ENCODE results near the gene TDRD1.

Gene TDRD1

DNA sequence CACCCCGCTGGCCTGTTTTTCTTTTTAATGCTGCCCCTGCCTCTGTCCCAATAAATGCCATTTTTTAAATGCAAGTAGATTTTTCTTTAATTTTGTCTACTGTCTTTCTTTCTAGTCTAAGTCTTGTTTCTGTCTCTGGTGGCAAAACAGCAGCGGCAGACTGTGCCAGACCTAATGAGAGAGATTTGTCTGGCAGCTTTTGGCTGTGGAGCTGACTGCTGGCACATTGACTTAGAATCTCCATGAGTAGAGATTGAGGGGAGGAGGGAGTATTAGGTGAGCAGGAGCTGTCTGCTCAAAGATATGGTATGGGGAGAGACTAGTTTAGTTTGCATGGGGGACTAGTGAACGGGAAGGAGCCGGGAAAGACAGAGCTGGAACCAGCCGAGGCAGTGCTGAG is 72.9 kb downstream of the TDRD1 start:
- WGBS (ENCODE audit: extremely low coverage, insufficient coverage, insufficient read length): no CpG with 5 or more reads among the region's 5 CpGs
- no peak overlapping the region for H4K91ac ChIP-seq (ENCODE audit: low read depth, low read length)
- H3K23ac ChIP-seq (ENCODE audit: low read length): no peak overlapping the region
- no peak overlapping the region for H4K8ac ChIP-seq (ENCODE audit: low read depth, low read length)
- no peak overlapping the region for H3K4ac ChIP-seq (ENCODE audit: low read depth, low read length)
- no peak overlapping the region for H2BK120ac ChIP-seq (ENCODE audit: insufficient read depth, low read length, poor library complexity)
- H3K4me1 ChIP-seq (ENCODE audit: control insufficient read depth in 1 of 2, insufficient read depth in 2 of 2, low read length in 2 of 2): no peaks in the 10 kb centered on the region
- H2AFZ ChIP-seq (ENCODE audit: insufficient read depth, low read length, poor library complexity): no peak overlapping the region
- H3K79me2 ChIP-seq (ENCODE audit: control insufficient read depth, insufficient read depth, low read length, poor library complexity): no peaks in the 10 kb centered on the region
- DNase-seq: no peak
- H3K18ac ChIP-seq (ENCODE audit: low read length): no peak overlapping the region
- H3K4me3 ChIP-seq (ENCODE audit: low read depth, low read length): no peak overlapping the region
- H4K12ac ChIP-seq (ENCODE audit: low read depth, low read length): no peak overlapping the region
- no peak overlapping the region for H2AK5ac ChIP-seq (ENCODE audit: low read length)
- H3K9ac ChIP-seq (ENCODE audit: low read length): no peak overlapping the region
- H3K4me2 ChIP-seq (ENCODE audit: low read length): no peak overlapping the region
- no peak overlapping the region for H2BK5ac ChIP-seq (ENCODE audit: low read depth, low read length, poor library complexity)
- H3K79me1 ChIP-seq (ENCODE audit: low read length): no peaks in the 10 kb centered on the region
- H2BK12ac ChIP-seq (ENCODE audit: low read length): no peak overlapping the region
- H3K14ac ChIP-seq (ENCODE audit: low read length): no peak overlapping the region
- H3K36me3 ChIP-seq (ENCODE audit: control insufficient read depth in 1 of 2, insufficient read depth in 2 of 2, low read length in 2 of 2): no peaks in the 10 kb centered on the region
- no peaks in the 10 kb centered on the region for H3K27me3 ChIP-seq (ENCODE audit: insufficient read depth, low read length)
- no peak overlapping the region for H3K27ac ChIP-seq (ENCODE audit: low read depth, low read length)
- no peaks in the 10 kb centered on the region for H3K9me3 ChIP-seq (ENCODE audit: insufficient read depth, low read depth, low read length)

DNA sequence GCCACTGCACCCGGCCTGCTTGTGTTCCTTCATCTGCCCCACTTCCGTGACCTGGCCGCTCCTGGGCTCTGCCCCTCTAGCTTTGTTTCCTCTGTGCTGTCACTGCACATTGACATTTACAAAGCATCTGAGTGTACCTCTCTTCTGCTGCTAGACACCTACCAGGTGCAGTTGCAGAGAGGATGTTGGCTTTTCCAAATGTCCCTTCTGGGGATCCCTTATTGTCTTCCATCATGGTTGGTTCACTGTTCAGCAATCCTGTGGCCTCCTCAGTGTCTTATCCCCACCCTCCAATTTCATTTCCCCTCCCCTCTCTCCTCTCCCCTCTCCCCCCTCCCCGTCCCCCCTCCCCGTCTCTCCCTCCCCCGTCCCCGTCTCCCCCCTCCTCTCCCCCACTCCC is 73.7 kb downstream of the TDRD1 start:
- no peak for DNase-seq
- Histone ChIP-seq H3K36me3 (ENCODE audit: control insufficient read depth in 1 of 2, insufficient read depth in 2 of 2, low read length in 2 of 2) (no peaks in the 10 kb centered on the region), H2BK120ac (ENCODE audit: insufficient read depth, low read length, poor library complexity) (no peak overlapping the region), H3K14ac (ENCODE audit: low read length) (no peak overlapping the region), H3K79me1 (ENCODE audit: low read length) (no peaks in the 10 kb centered on the region), H3K4ac (ENCODE audit: low read depth, low read length) (no peak overlapping the region), H2BK12ac (ENCODE audit: low read length) (no peak overlapping the region), H2AFZ (ENCODE audit: insufficient read depth, low read length, poor library complexity) (no peak overlapping the region), H2AK5ac (ENCODE audit: low read length) (no peak overlapping the region), H3K9ac (ENCODE audit: low read length) (no peak overlapping the region), H4K91ac (ENCODE audit: low read depth, low read length) (no peak overlapping the region), H2BK5ac (ENCODE audit: low read depth, low read length, poor library complexity) (no peak overlapping the region), H3K27me3 (ENCODE audit: insufficient read depth, low read length) (no peaks in the 10 kb centered on the region), H3K4me1 (ENCODE audit: control insufficient read depth in 1 of 2, insufficient read depth in 2 of 2, low read length in 2 of 2) (no peaks in the 10 kb centered on the region), H4K8ac (ENCODE audit: low read depth, low read length) (no peak overlapping the region), H4K12ac (ENCODE audit: low read depth, low read length) (no peak overlapping the region), H3K9me3 (ENCODE audit: insufficient read depth, low read depth, low read length) (no peaks in the 10 kb centered on the region), H3K79me2 (ENCODE audit: control insufficient read depth, insufficient read depth, low read length, poor library complexity) (no peaks in the 10 kb centered on the region), H3K27ac (ENCODE audit: low read depth, low read length) (no peak overlapping the region), H3K4me3 (ENCODE audit: low read depth, low read length) (no peak overlapping the region), H3K23ac (ENCODE audit: low read length) (no peak overlapping the region), H3K4me2 (ENCODE audit: low read length) (no peak overlapping the region), H3K18ac (ENCODE audit: low read length) (no peak overlapping the region)
- no CpG with 5 or more reads among the region's 7 CpGs for WGBS (ENCODE audit: extremely low coverage, insufficient coverage, insufficient read length)

DNA sequence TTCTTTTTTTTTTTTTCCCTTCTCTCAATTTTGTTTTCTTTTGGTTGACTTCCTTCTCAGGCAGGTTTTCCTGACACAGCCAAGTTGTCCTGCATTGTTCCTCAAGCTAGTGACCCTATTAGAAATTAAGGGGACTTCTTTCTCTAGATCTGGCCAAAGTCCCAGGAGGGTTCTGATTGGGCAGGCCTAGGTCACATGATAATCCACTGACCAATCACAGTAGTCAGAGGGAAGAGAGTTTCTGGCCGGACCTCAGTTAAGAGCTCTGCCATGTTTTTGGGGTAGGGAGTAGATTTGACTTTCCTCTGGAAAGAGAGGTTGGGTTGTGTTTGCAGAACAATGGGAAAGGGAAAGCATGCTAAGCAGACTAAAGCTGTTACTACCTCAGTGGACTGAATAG is 76.1 kb downstream of the TDRD1 start:
- Histone ChIP-seq H3K27me3 (ENCODE audit: insufficient read depth, low read length) (no peaks in the 10 kb centered on the region), H2BK12ac (ENCODE audit: low read length) (no peak overlapping the region), H2AK5ac (ENCODE audit: low read length) (no peak overlapping the region), H3K9me3 (ENCODE audit: insufficient read depth, low read depth, low read length) (no peaks in the 10 kb centered on the region), H3K79me1 (ENCODE audit: low read length) (no peaks in the 10 kb centered on the region), H4K12ac (ENCODE audit: low read depth, low read length) (no peak overlapping the region), H3K4me2 (ENCODE audit: low read length) (no peak overlapping the region), H3K18ac (ENCODE audit: low read length) (no peak overlapping the region), H3K4me1 (ENCODE audit: control insufficient read depth in 1 of 2, insufficient read depth in 2 of 2, low read length in 2 of 2) (no peaks in the 10 kb centered on the region), H3K23ac (ENCODE audit: low read length) (no peak overlapping the region), H3K79me2 (ENCODE audit: control insufficient read depth, insufficient read depth, low read length, poor library complexity) (no peaks in the 10 kb centered on the region), H4K8ac (ENCODE audit: low read depth, low read length) (no peak overlapping the region), H4K91ac (ENCODE audit: low read depth, low read length) (no peak overlapping the region), H3K9ac (ENCODE audit: low read length) (no peak overlapping the region), H3K36me3 (ENCODE audit: control insufficient read depth in 1 of 2, insufficient read depth in 2 of 2, low read length in 2 of 2) (no peaks in the 10 kb centered on the region), H3K4ac (ENCODE audit: low read depth, low read length) (no peak overlapping the region), H3K27ac (ENCODE audit: low read depth, low read length) (no peak overlapping the region), H2BK5ac (ENCODE audit: low read depth, low read length, poor library complexity) (no peak overlapping the region), H3K14ac (ENCODE audit: low read length) (no peak overlapping the region), H2BK120ac (ENCODE audit: insufficient read depth, low read length, poor library complexity) (no peak overlapping the region), H3K4me3 (ENCODE audit: low read depth, low read length) (no peak overlapping the region), H2AFZ (ENCODE audit: insufficient read depth, low read length, poor library complexity) (no peak overlapping the region)
- DNase-seq: no peak
- WGBS (ENCODE audit: extremely low coverage, insufficient coverage, insufficient read length): no CpG with 5 or more reads among the region's 1 CpG

DNA sequence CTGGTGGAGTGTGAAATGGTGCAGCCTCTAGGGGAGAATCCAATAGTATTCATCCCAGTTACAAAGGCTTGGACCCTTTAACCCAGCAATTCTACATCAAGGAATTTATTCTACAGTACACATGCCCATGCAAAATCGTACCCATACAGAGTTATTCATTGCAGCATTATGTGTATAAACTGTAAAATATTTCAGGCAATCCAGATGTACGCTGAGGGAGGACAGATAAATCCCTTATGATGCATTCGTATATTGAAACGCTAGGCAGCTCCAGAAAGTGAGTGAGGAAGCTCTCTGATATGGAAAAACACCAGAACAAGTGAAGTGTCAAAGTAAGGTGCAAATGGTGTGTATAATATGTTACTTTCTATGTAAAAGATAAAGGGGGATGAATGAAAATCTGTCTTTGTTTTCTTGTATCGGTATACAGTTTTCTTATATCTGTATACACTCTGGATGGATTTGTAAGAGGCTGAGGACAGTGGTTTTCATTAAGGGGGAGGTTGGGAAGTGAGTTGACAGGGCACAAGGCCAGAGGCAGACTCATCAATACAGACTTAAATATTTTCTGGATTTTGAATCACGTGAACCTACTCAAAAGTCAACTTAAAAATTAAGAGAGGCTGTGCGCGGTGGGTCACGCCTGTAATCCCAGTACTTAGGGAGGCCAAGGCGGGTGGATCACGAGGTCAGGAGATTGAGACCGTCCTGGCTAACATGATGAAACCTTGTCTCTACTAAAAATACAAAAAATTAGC is 77.0 kb downstream of the TDRD1 start:
- Histone ChIP-seq H3K4me2 (ENCODE audit: low read length) (no peak overlapping the region), H2AFZ (ENCODE audit: insufficient read depth, low read length, poor library complexity) (no peak overlapping the region), H2BK120ac (ENCODE audit: insufficient read depth, low read length, poor library complexity) (no peak overlapping the region), H3K4me3 (ENCODE audit: low read depth, low read length) (no peak overlapping the region), H3K36me3 (ENCODE audit: control insufficient read depth in 1 of 2, insufficient read depth in 2 of 2, low read length in 2 of 2) (no peaks in the 10 kb centered on the region), H4K91ac (ENCODE audit: low read depth, low read length) (no peak overlapping the region), H3K79me2 (ENCODE audit: control insufficient read depth, insufficient read depth, low read length, poor library complexity) (no peaks in the 10 kb centered on the region), H2BK5ac (ENCODE audit: low read depth, low read length, poor library complexity) (no peak overlapping the region), H3K4ac (ENCODE audit: low read depth, low read length) (no peak overlapping the region), H3K14ac (ENCODE audit: low read length) (no peak overlapping the region), H3K9me3 (ENCODE audit: insufficient read depth, low read depth, low read length) (no peaks in the 10 kb centered on the region), H3K27ac (ENCODE audit: low read depth, low read length) (no peak overlapping the region), H3K9ac (ENCODE audit: low read length) (no peak overlapping the region), H4K12ac (ENCODE audit: low read depth, low read length) (no peak overlapping the region), H3K4me1 (ENCODE audit: control insufficient read depth in 1 of 2, insufficient read depth in 2 of 2, low read length in 2 of 2) (no peaks in the 10 kb centered on the region), H3K79me1 (ENCODE audit: low read length) (no peaks in the 10 kb centered on the region), H4K8ac (ENCODE audit: low read depth, low read length) (no peak overlapping the region), H3K18ac (ENCODE audit: low read length) (no peak overlapping the region), H3K27me3 (ENCODE audit: insufficient read depth, low read length) (no peaks in the 10 kb centered on the region), H2AK5ac (ENCODE audit: low read length) (no peak overlapping the region), H3K23ac (ENCODE audit: low read length) (no peak overlapping the region), H2BK12ac (ENCODE audit: low read length) (no peak overlapping the region)
- no CpG with 5 or more reads among the region's 12 CpGs for WGBS (ENCODE audit: extremely low coverage, insufficient coverage, insufficient read length)
- DNase-seq: no peak
